Measurements from ENCODE around the gene RRH. TPM values are rescaled to one million over a fixed set of nuclear protein-coding genes. Genes with fewer than 3 reads are reported as not detected.

Gene RRH
- polyA plus RNA-seq, 3 donors = not detected

- Mint-ChIP-seq H3K9me3 (peaks cover 4 to 12% (median 10%) of the 10 kb centered on the region in 7 donors), H3K4me1 (no peaks in the 10 kb centered on the region), H3K27me3 (ENCODE audit: low read depth in 3 of 3) (no peaks in the 10 kb centered on the region), H3K27ac (no peak overlapping the region), H3K4me3 (no peak overlapping the region), H3K36me3 (no peaks in the 10 kb centered on the region)
- Histone ChIP-seq H3K4me2 (replicated peaks; ENCODE audit: extremely low read depth, low read length, poor library complexity, severe bottlenecking) (no peak overlapping the region), H2AFZ (ENCODE audit: insufficient read depth, low read depth, low read length, poor library complexity, severe bottlenecking) (no peak overlapping the region), H3K79me2 (ENCODE audit: insufficient read depth, low read length) (no peaks in the 10 kb centered on the region), H3K27ac (ENCODE audit: low read depth in 1 of 2, low read length in 2 of 2) (no peak overlapping the region), H4K20me1 (ENCODE audit: insufficient read depth, low read length) (no peaks in the 10 kb centered on the region), H3K9ac (ENCODE audit: insufficient read depth, low read length, poor library complexity, severe bottlenecking) (no peak overlapping the region), H3K9me3 (replicated peaks in 1 of 2; ENCODE audit: control insufficient read depth in 1 of 2, insufficient read depth in 1 of 2, low read length in 2 of 2) (peaks cover 7 to 18% of the 10 kb centered on the region in 2 donors), H3K4me1 (ENCODE audit: control insufficient read depth in 1 of 2, insufficient read depth in 2 of 2, low read length in 2 of 2) (no peaks in the 10 kb centered on the region), H3K4me3 (replicated peaks in 1 of 3; ENCODE audit: low read depth in 2 of 3, low read length in 3 of 3) (no peak overlapping the region), H3K27me3 (ENCODE audit: control insufficient read depth in 2 of 2, insufficient read depth in 2 of 2, low read length in 2 of 2) (no peaks in the 10 kb centered on the region), H3K36me3 (replicated peaks in 1 of 2; ENCODE audit: control insufficient read depth in 1 of 2, insufficient read depth in 2 of 2, low read length in 2 of 2) (no peaks in the 10 kb centered on the region)
- no peak for TF ChIP-seq CTCF (IDR thresholded peaks at IDR 0.05)
- no peak for DNase-seq
- intact Hi-C loops (cut with micrococcal nuclease) = no loop called here
Observed at GRCh38 chr4:109864134-109864533, 36.4 kb downstream of the RRH start.

GRCh38 chr4:109870061-109870460 lies 42.3 kb downstream of the RRH start:
- Histone ChIP-seq H3K79me2 (ENCODE audit: insufficient read depth, low read length) (no peaks in the 10 kb centered on the region), H3K4me1 (ENCODE audit: control insufficient read depth in 1 of 2, insufficient read depth in 2 of 2, low read length in 2 of 2) (no peaks in the 10 kb centered on the region), H3K27ac (ENCODE audit: low read depth in 1 of 2, low read length in 2 of 2) (no peak overlapping the region), H3K4me2 (replicated peaks; ENCODE audit: extremely low read depth, low read length, poor library complexity, severe bottlenecking) (no peak overlapping the region), H3K9me3 (replicated peaks in 1 of 2; ENCODE audit: control insufficient read depth in 1 of 2, insufficient read depth in 1 of 2, low read length in 2 of 2) (no peaks in the 10 kb centered on the region), H4K20me1 (ENCODE audit: insufficient read depth, low read length) (no peaks in the 10 kb centered on the region), H3K27me3 (ENCODE audit: control insufficient read depth in 2 of 2, insufficient read depth in 2 of 2, low read length in 2 of 2) (no peaks in the 10 kb centered on the region), H2AFZ (ENCODE audit: insufficient read depth, low read depth, low read length, poor library complexity, severe bottlenecking) (no peak overlapping the region), H3K36me3 (replicated peaks in 1 of 2; ENCODE audit: control insufficient read depth in 1 of 2, insufficient read depth in 2 of 2, low read length in 2 of 2) (no peaks in the 10 kb centered on the region), H3K9ac (ENCODE audit: insufficient read depth, low read length, poor library complexity, severe bottlenecking) (no peak overlapping the region), H3K4me3 (replicated peaks in 1 of 3; ENCODE audit: low read depth in 2 of 3, low read length in 3 of 3) (no peak overlapping the region)
- no peak overlapping the region for H3K4me3 Mint-ChIP-seq
- peaks cover 0 to 3% (median under 1%) of the 10 kb centered on the region in 7 donors for H3K9me3 Mint-ChIP-seq
- no peak overlapping the region for H3K27ac Mint-ChIP-seq
- no CpG with 5 or more reads among the region's 5 CpGs for WGBS (ENCODE audit: insufficient coverage)
- intact Hi-C loops (cut with micrococcal nuclease) = no loop called here
- no peak for DNase-seq
- no peaks in the 10 kb centered on the region for H3K27me3 Mint-ChIP-seq (ENCODE audit: low read depth in 3 of 3)
- no peaks in the 10 kb centered on the region for H3K36me3 Mint-ChIP-seq
- no peak for TF ChIP-seq CTCF (IDR thresholded peaks at IDR 0.05)
- H3K4me1 Mint-ChIP-seq = no peaks in the 10 kb centered on the region

Measured in CD14-positive monocyte (primary cell).